ENCODE results near the gene DBX1. TPM values are rescaled to one million over a fixed set of nuclear protein-coding genes. Genes with fewer than 3 reads are reported as not detected.
A peak's percentile ranks its signal among the peaks of the same experiment; 100 is the strongest.

DBX1 gene
- total RNA-seq, 4 donors from 2014 or later = not detected

DNA sequence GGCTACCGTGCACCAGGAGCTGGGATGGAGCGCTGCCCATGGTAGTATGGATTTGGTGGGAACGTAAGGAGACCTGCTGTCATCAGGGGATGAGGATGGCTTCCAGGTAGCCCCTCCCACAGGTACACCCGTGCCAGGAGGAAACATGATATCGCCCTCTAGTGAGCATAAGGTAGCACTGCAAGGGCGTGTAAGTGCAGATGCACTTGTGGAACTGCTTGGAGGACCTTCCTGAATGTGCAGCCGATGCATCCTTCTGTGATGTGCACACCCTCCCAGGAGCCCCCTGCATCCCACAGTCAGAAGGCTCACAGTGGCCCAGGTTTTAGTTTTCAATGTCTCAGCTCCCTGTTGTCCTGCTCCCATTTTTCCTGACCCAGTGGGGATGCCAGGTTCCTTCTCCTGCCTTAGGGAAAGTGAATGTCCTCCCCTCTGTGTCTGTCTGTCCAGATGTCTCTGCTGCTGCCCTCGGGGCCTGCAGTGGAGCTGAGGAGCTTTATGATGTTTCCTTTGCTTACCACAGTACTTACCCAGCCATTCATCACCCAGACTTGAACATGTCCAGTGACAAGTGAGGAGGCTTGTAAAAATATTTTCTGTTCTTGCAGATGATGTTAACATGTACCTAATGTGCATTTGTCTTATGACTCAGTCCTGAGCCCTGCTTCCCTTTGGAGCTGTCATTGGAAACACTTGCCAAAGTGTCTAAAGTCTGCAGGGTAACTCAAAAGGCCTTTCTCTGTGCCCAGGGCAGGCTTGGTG lies 49.2 kb downstream of the DBX1 start:
- Histone ChIP-seq H3K36me3 (no peaks in the 10 kb centered on the region), H3K4me1 (no peaks in the 10 kb centered on the region), H3K27ac (peak overlapping the region; percentile 84 to 91), H3K4me3 (no peak overlapping the region), H3K27me3 (no peaks in the 10 kb centered on the region), H3K9me3 (no peaks in the 10 kb centered on the region)
- peak in 1 of 2 donors; percentile 49 for DNase-seq
- intact Hi-C loops (cut with DNase I; ENCODE audit: low total_unique reads) = loop anchor here (10.0 kb wide), 1 partner anchor 56 kb away; no protein-coding TSS in a partner anchor
- TF ChIP-seq, protein P1, sequence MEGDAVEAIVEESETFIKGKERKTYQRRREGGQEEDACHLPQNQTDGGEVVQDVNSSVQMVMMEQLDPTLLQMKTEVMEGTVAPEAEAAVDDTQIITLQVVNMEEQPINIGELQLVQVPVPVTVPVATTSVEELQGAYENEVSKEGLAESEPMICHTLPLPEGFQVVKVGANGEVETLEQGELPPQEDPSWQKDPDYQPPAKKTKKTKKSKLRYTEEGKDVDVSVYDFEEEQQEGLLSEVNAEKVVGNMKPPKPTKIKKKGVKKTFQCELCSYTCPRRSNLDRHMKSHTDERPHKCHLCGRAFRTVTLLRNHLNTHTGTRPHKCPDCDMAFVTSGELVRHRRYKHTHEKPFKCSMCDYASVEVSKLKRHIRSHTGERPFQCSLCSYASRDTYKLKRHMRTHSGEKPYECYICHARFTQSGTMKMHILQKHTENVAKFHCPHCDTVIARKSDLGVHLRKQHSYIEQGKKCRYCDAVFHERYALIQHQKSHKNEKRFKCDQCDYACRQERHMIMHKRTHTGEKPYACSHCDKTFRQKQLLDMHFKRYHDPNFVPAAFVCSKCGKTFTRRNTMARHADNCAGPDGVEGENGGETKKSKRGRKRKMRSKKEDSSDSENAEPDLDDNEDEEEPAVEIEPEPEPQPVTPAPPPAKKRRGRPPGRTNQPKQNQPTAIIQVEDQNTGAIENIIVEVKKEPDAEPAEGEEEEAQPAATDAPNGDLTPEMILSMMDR (IDR thresholded peaks at IDR 0.05) = peak; percentile 48 to 69 (median 58)
- TF ChIP-seq POLR2A (IDR thresholded peaks at IDR 0.05) = no peak

DNA sequence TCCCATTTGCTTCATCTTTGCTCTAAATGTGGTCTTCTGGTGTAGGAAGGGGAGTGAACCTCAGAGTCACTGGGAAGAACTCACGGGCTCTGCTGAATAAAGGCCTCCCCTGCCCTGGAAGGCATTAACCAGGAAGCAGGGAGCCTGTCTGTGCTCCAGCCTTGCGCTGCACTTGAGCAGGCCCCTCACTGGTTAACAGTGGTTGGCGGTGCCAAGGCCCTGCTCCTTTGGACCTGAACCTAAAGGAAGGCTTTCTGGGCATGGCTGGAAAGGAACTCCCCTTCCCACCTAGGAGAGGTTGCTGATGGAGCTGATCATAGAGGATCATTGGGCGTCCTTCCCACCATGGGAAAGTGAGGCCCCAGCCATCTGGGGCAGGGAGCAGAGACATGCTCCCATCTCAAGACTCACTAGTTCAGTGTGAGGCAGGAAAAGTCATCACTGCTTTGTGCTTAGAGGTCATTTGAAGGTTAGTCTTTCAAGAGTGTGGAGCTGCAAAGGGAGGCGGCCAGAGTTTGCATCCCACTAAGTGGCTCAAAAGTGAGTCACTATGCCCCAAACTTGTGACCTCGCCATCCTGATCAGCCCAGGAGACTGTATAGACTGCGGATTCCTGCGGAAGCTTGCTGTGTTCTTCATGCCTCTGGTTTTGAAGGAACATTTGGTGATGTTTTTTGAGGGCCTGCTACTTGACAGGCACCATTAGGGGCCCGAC lies 50.4 kb downstream of the DBX1 start:
- intact Hi-C loops (cut with DNase I; ENCODE audit: low total_unique reads) = loop anchor here (10.0 kb wide), 1 partner anchor 55 kb away; no protein-coding TSS in a partner anchor
- Histone ChIP-seq H3K36me3 (no peaks in the 10 kb centered on the region), H3K4me1 (no peaks in the 10 kb centered on the region), H3K4me3 (no peak overlapping the region), H3K27ac (peak overlapping the region; percentile 84 to 91), H3K27me3 (no peaks in the 10 kb centered on the region), H3K9me3 (no peaks in the 10 kb centered on the region)
- DNase-seq = peak in 1 of 2 donors; percentile 12
- TF ChIP-seq, protein P1 (IDR thresholded peaks at IDR 0.05) = no peak
- no peak for TF ChIP-seq POLR2A (IDR thresholded peaks at IDR 0.05)

Other genes with a start within 250 kb of the DBX1 start
- gene HTATIP2, start 203.2 kb upstream of the DBX1 start, total RNA-seq = 10 to 100 TPM in 2 of 4 donors, 1 to 10 TPM in 2; 2.7 to 17.8 (median 9.3) TPM
- 10 to 100 TPM in 3 of 4 donors, 1 to 10 TPM in 1; 4.4 to 29.4 (median 15.7) TPM for gene PRMT3, start 227.2 kb upstream of the DBX1 start, total RNA-seq